Lung (tissue), 12 donors: Measurements from ENCODE around the gene LTBP4. TPM values are rescaled to one million over a fixed set of nuclear protein-coding genes. Genes with fewer than 3 reads are reported as not detected.

Source experiments
- ATAC-seq: fragments of 200-7000 bp; cut with Tn5 transposase; one replicate; pipeline ENCODE4 v1.9.1; 2020; ENCODE audit warnings: moderate number of reproducible peaks; ENCODE audit not compliant: insufficient read depth, low FRiP score
- DNase-seq, 3 donors: peaks; one replicate each; pipeline ENCODE4 v3.0.0-alpha.2; 2013 to 2017
- H3K27ac ChIP-seq, 2 donors: one replicate each; pipeline ENCODE4 v1.5.1; 2013; ENCODE audit warnings: mild to moderate bottlenecking in 2 of 2, moderate library complexity in 2 of 2, control low read depth in 1 of 2, inconsistent platforms in 1 of 2, low read depth in 1 of 2, low read length in 1 of 2
- H3K27me3 ChIP-seq, 3 donors: one replicate each; pipeline ENCODE4 v1.5.1; 2013; ENCODE audit warnings: low read length in 2 of 3; ENCODE audit not compliant: control insufficient read depth in 3 of 3, insufficient read depth in 3 of 3
- H3K36me3 ChIP-seq, 4 donors: one replicate each; pipeline ENCODE4 v1.5.1; 2013; ENCODE audit warnings: low read length in 4 of 4, mild to moderate bottlenecking in 1 of 4, moderate library complexity in 1 of 4; ENCODE audit not compliant: control insufficient read depth in 4 of 4, insufficient read depth in 4 of 4
- H3K4me1 ChIP-seq, 5 donors: one replicate each; pipeline ENCODE4 v1.5.1; 2013; ENCODE audit warnings: low read length in 5 of 5, mild to moderate bottlenecking in 2 of 5, moderate library complexity in 1 of 5; ENCODE audit not compliant: control insufficient read depth in 5 of 5, insufficient read depth in 5 of 5
- H3K4me3 ChIP-seq: one replicate; pipeline ENCODE4 v1.5.1; 2013; ENCODE audit warnings: mild to moderate bottlenecking, control low read depth, moderate library complexity
- H3K9ac ChIP-seq, 2 donors: one replicate each; pipeline ENCODE4 v1.5.1; 2013; ENCODE audit warnings: low read length in 2 of 2, control low read depth in 1 of 2; ENCODE audit not compliant: insufficient read depth in 1 of 2
- H3K9me3 ChIP-seq, 4 donors: one replicate each; pipeline ENCODE4 v1.5.1; 2013; ENCODE audit warnings: low read length in 3 of 4, mild to moderate bottlenecking in 1 of 4, moderate library complexity in 1 of 4; ENCODE audit not compliant: control insufficient read depth in 4 of 4, insufficient read depth in 3 of 4
- WGBS, 2 donors: extraction: QIAGEN DNeasy Blood & Tissue Kit; methylation state at CpG; one replicate each; pipeline ENCODE4 v1.1.7; 2013; 5-methylcytosine and 5-hydroxymethylcytosine counted together
- polyA plus RNA-seq, 2 donors: library from polyadenylated mRNA; stranded (reverse); fragments of 200-250 nt; gene quantifications; one replicate each; pipeline ENCODE4 v1.2.1, GENCODE V29; 2013
- total RNA-seq, 2 donors: library from RNA; depleted of rRNA in 1 of 2; stranded (reverse); fragments of >200 nt in 1 of 2; gene quantifications; one replicate each; pipeline ENCODE4 v1.2.1, GENCODE V29; 2014 to 2021
- TF ChIP-seq, protein P1 (sequence below): IDR thresholded peaks from 2 replicates; pipeline ENCODE4 v1.5.1; 2012; ENCODE audit warnings: mild to moderate bottlenecking; ENCODE audit errors: control extremely low read depth, extremely low read depth
- donor health status: control.
- donor health status: control.
- donor health status: Bipolar disorder and iron deficiency.
- donor health status: healthy.
- donor health status: DM: yes; HTN: yes; CAD: no.

LTBP4 gene
- total and polyA plus RNA-seq, 4 donors: 73.0 to 290 (median 151) TPM

GRCh38 chr19:40594657-40595091, 6.5 kb upstream of the LTBP4 start:
- H3K4me1 ChIP-seq: peaks cover 0 to 22% (median 5%) of the 10 kb centered on the region in 5 donors
- H3K27me3 ChIP-seq: peaks cover 0 to 8% (median 0%) of the 10 kb centered on the region in 3 donors
- H3K9ac ChIP-seq: no peak overlapping the region
- H3K36me3 ChIP-seq: peaks cover 0 to 11% (median 0%) of the 10 kb centered on the region in 4 donors
- DNase-seq (no peak), ATAC-seq (no peak)
- 36 to 52% methylated on average over 13 of the region's 13 CpGs for WGBS, 2 donors
- no peak overlapping the region for H3K27ac ChIP-seq
- TF ChIP-seq, protein P1, sequence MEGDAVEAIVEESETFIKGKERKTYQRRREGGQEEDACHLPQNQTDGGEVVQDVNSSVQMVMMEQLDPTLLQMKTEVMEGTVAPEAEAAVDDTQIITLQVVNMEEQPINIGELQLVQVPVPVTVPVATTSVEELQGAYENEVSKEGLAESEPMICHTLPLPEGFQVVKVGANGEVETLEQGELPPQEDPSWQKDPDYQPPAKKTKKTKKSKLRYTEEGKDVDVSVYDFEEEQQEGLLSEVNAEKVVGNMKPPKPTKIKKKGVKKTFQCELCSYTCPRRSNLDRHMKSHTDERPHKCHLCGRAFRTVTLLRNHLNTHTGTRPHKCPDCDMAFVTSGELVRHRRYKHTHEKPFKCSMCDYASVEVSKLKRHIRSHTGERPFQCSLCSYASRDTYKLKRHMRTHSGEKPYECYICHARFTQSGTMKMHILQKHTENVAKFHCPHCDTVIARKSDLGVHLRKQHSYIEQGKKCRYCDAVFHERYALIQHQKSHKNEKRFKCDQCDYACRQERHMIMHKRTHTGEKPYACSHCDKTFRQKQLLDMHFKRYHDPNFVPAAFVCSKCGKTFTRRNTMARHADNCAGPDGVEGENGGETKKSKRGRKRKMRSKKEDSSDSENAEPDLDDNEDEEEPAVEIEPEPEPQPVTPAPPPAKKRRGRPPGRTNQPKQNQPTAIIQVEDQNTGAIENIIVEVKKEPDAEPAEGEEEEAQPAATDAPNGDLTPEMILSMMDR: no peak
- no peaks in the 10 kb centered on the region for H3K9me3 ChIP-seq
- no peak overlapping the region for H3K4me3 ChIP-seq

DNA sequence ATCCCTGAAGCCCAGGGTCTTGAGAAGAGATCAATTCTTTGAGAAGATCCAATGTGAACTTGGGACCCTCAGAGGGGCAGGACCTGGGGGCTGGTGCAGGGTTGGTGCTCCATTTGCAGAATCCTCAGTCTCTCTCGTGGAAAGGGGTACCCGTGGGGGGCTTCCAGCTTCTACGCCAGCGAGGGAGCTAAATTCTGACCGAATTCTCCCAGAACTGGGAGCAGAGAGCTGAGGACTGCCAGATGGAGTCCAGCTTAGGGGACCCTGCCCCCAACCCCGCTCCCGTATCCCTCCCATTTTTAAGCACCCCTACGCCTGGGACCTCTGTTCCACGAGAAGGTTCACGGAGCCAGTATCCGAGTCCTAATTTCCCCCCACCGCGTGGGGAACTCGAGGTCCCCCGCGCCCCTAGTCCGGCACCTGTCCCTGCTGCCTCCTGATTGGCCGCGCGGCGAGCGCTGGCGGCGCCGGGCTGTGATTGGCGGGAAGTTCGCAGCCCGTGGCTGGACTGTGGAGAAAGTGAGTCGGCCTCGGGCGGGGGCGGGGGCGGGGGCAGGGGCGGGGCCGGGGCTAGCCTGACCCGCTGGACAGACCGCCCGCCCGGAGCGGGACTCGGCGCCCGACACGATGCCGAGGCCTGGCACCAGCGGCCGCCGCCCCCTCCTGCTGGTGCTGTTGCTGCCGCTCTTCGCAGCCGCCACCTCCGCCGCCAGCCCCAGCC, 4.4 kb upstream of the LTBP4 start:
- no peak for ATAC-seq
- 6 to 10% methylated on average over 32 to 53 of the region's 53 CpGs for WGBS, 2 donors
- no peaks in the 10 kb centered on the region for H3K36me3 ChIP-seq
- peak; percentile 49 to 66 (median 57) for DNase-seq
- TF ChIP-seq, protein P1: no peak
- H3K4me1 ChIP-seq: peaks cover 4 to 33% (median 5%) of the 10 kb centered on the region in 5 donors
- H3K27me3 ChIP-seq: peaks cover 0 to 11% (median 0%) of the 10 kb centered on the region in 3 donors
- H3K27ac ChIP-seq: no peak overlapping the region
- H3K4me3 ChIP-seq: no peak overlapping the region
- no peak overlapping the region for H3K9ac ChIP-seq
- no peaks in the 10 kb centered on the region for H3K9me3 ChIP-seq

DNA sequence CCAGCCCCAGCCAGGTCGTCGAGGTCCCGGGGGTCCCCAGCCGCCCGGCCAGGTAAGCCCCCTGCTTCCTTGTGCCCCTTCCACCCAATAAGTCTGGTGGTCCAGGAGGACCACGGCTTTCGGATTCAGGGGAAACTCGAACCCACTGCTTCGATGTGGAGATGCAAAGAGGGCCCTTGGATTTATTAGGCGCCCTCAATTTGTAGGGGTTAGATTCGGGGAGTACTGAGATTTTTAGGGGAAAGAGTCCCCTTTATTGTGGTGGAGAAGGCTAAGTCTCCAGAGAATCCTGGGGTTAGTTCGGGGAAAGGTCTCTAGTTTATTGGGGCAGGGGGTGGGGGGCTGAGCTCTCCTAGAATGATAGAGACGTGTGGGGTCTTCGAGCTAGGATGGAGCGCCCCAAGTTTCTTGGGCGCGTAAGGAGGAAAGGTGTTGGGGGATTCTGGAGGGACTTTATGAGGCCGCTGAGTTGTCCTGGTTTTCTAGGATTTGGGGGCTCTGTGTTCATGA, 3.8 kb upstream of the LTBP4 start:
- Histone ChIP-seq H3K9ac (peak overlapping the region in 1 of 2 donors; percentile 9), H3K9me3 (no peaks in the 10 kb centered on the region), H3K4me1 (peaks cover 4 to 35% (median 8%) of the 10 kb centered on the region in 5 donors), H3K27me3 (peaks cover 0 to 11% (median 0%) of the 10 kb centered on the region in 3 donors), H3K27ac (no peak overlapping the region), H3K36me3 (no peaks in the 10 kb centered on the region), H3K4me3 (no peak overlapping the region)
- ATAC-seq (no peak), DNase-seq (no peak)
- TF ChIP-seq, protein P1: no peak
- 9 to 10% methylated on average over 18 of the region's 18 CpGs for WGBS, 2 donors
